Measurements from ENCODE around the gene INPP5B. TPM values are rescaled to one million over a fixed set of nuclear protein-coding genes. Genes with fewer than 3 reads are reported as not detected.
"Not testable (repeated sequence)": the region's sequence is repeated elsewhere in the genome, so short reads cannot be mapped to it uniquely, and the experiment has no call there.

The INPP5B gene
- total RNA-seq, 1 experiment from 2014 or later = 18.8 TPM

DNA sequence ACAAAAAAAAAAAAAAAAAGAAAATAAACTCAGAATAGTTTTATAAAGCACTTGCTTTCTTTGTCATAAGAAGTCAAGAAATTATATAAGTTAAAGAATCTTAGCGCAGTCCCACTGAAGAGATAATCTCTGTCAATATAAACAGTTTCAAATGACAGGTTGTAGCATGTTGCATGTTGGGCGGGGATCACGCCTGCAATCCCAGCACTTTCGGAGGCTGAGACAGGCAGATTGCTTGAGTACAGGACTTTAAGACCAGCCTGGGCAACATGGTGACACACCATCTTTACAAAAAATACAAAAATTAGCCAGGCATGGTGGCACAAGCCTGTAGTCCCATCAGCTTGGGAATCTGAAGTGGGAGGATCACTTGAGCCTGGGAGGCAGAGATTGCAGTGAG, 18.4 kb upstream of the INPP5B start:
- POLR2A ChIA-PET = no interaction called here
- H3K4me1 ChIP-seq = no peaks in the 10 kb centered on the region

DNA sequence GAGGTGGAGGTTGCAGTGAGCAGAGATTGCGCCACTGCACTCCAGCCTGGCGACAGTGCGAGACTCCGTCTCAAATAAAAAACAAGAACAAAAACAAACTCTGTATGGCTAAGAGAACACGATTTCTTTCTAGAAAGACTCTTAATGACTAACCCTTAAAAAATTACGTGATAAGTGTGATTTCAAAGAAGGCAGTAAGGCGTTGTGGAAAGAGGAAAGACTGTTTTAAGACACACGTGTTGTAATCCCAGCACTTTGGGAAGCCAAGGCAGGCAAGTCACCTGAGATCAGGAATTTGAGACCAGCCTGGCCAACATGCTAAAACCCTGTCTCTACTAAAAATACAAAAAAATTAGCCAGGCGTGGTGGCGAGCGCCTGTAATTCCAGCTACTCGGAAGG, 17.3 kb upstream of the INPP5B start:
- H3K36me3 Mint-ChIP-seq (ENCODE audit: insufficient read depth, unreplicated experiment) = peaks cover 68% of the 10 kb centered on the region
- DNase-seq; H3K36me3 ChIP-seq (ENCODE audit: control insufficient read depth, insufficient read depth, low read length); H3K9me3 Mint-ChIP-seq (ENCODE audit: unreplicated experiment); H3K9me3 ChIP-seq; H3K4me1 ChIP-seq; H3K4me3 ChIP-seq (ENCODE audit: low read depth, low read length); H3K4me3 Mint-ChIP-seq (ENCODE audit: unreplicated experiment); H3K27ac Mint-ChIP-seq (ENCODE audit: unreplicated experiment); H3K27me3 ChIP-seq (replicated peaks; ENCODE audit: control insufficient read depth, insufficient read depth, low read length); intact Hi-C loops (cut with micrococcal nuclease; ENCODE audit: unreplicated experiment); H3K27me3 Mint-ChIP-seq (ENCODE audit: insufficient read depth, unreplicated experiment); CTCF ChIA-PET; BruUV-seq (replicated peaks); H3K4me1 Mint-ChIP-seq (ENCODE audit: low read depth, unreplicated experiment); POLR2A ChIA-PET: not testable (repeated sequence)

More for the DNA sequence above, 18.4 kb upstream of the INPP5B start:
- Mint-ChIP-seq H3K27me3 (ENCODE audit: insufficient read depth, unreplicated experiment) (no peaks in the 10 kb centered on the region), H3K36me3 (ENCODE audit: insufficient read depth, unreplicated experiment) (peaks cover 67% of the 10 kb centered on the region), H3K27ac (ENCODE audit: unreplicated experiment) (no peak overlapping the region), H3K9me3 (ENCODE audit: unreplicated experiment) (no peaks in the 10 kb centered on the region), H3K4me3 (ENCODE audit: unreplicated experiment) (no peak overlapping the region), H3K4me1 (ENCODE audit: low read depth, unreplicated experiment) (no peaks in the 10 kb centered on the region)
- intact Hi-C loops (cut with micrococcal nuclease; ENCODE audit: unreplicated experiment) = no loop called here
- no TSS peak for BruUV-seq (replicated peaks)
- no peak for DNase-seq
- Histone ChIP-seq H3K4me3 (ENCODE audit: low read depth, low read length) (no peak overlapping the region), H3K27me3 (replicated peaks; ENCODE audit: control insufficient read depth, insufficient read depth, low read length) (no peaks in the 10 kb centered on the region), H3K9me3 (no peaks in the 10 kb centered on the region), H3K36me3 (ENCODE audit: control insufficient read depth, insufficient read depth, low read length) (no peaks in the 10 kb centered on the region)
- CTCF ChIA-PET = no interaction called here
- TF ChIP-seq, protein P1, sequence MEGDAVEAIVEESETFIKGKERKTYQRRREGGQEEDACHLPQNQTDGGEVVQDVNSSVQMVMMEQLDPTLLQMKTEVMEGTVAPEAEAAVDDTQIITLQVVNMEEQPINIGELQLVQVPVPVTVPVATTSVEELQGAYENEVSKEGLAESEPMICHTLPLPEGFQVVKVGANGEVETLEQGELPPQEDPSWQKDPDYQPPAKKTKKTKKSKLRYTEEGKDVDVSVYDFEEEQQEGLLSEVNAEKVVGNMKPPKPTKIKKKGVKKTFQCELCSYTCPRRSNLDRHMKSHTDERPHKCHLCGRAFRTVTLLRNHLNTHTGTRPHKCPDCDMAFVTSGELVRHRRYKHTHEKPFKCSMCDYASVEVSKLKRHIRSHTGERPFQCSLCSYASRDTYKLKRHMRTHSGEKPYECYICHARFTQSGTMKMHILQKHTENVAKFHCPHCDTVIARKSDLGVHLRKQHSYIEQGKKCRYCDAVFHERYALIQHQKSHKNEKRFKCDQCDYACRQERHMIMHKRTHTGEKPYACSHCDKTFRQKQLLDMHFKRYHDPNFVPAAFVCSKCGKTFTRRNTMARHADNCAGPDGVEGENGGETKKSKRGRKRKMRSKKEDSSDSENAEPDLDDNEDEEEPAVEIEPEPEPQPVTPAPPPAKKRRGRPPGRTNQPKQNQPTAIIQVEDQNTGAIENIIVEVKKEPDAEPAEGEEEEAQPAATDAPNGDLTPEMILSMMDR (IDR thresholded peaks at IDR 0.05; ENCODE audit: insufficient read depth in 1 of 2, low read depth in 1 of 2, low read length in 1 of 2, severe bottlenecking in 1 of 2, unreplicated experiment in 1 of 2) = no peak

DNA sequence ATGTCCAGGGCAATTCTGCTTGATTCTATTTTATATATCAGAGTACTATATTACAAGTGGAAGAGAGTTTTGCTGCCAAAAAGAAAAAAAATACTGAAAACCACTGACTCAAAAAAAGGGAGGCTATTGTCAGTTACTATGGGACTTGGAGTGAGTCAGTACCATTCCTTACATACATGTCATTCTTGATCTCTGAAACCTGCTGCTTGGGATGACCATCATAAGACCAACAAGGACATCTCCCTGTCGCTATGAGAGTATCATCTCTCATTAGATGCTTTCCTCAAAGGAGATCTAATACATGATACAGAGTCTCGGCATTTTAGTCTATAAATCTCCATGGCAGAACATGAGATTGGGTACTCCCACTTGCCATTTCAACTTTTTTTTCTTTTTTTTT, 11.8 kb upstream of the INPP5B start:
- POLR2A ChIA-PET = no interaction called here
- H3K9me3 Mint-ChIP-seq (ENCODE audit: unreplicated experiment) = no peaks in the 10 kb centered on the region
- H3K27me3 Mint-ChIP-seq (ENCODE audit: insufficient read depth, unreplicated experiment) = no peaks in the 10 kb centered on the region
- BruUV-seq (replicated peaks) = no TSS peak
- no peaks in the 10 kb centered on the region for H3K4me1 ChIP-seq
- no peaks in the 10 kb centered on the region for H3K36me3 ChIP-seq (ENCODE audit: control insufficient read depth, insufficient read depth, low read length)
- no peak overlapping the region for H3K4me3 ChIP-seq (ENCODE audit: low read depth, low read length)
- no peak overlapping the region for H3K4me3 Mint-ChIP-seq (ENCODE audit: unreplicated experiment)
- intact Hi-C loops (cut with micrococcal nuclease; ENCODE audit: unreplicated experiment) = no loop called here
- H3K4me1 Mint-ChIP-seq (ENCODE audit: low read depth, unreplicated experiment) = no peaks in the 10 kb centered on the region
- TF ChIP-seq, protein P1 (IDR thresholded peaks at IDR 0.05; ENCODE audit: insufficient read depth in 1 of 2, low read depth in 1 of 2, low read length in 1 of 2, severe bottlenecking in 1 of 2, unreplicated experiment in 1 of 2) = no peak
- no peak for DNase-seq
- H3K27me3 ChIP-seq (replicated peaks; ENCODE audit: control insufficient read depth, insufficient read depth, low read length) = no peaks in the 10 kb centered on the region
- peaks cover 42% of the 10 kb centered on the region for H3K36me3 Mint-ChIP-seq (ENCODE audit: insufficient read depth, unreplicated experiment)
- CTCF ChIA-PET = no interaction called here
- no peak overlapping the region for H3K27ac Mint-ChIP-seq (ENCODE audit: unreplicated experiment)
- no peaks in the 10 kb centered on the region for H3K9me3 ChIP-seq

DNA sequence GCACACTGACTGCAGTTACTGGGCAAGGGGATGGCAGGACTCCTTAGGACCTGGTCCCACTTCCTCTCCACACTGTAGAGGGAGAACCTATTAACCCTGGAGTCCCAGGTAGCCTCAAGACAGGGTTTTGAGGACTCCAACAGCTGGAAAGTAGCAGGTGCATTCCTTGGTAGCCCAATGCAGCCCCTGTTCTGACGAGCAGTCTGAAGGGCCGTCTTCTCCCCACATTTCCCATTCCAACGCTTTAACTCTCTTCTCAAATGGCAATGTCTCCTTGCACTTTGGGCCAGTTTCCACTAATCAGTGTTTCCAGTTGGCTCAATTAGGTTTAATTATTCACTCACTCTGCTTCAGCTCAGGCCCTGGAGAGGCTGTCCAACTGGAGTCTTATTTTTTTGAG, 8.8 kb upstream of the INPP5B start:
- peaks cover 20% of the 10 kb centered on the region for H3K36me3 Mint-ChIP-seq (ENCODE audit: insufficient read depth, unreplicated experiment)
- no peak overlapping the region for H3K4me3 Mint-ChIP-seq (ENCODE audit: unreplicated experiment)
- H3K9me3 Mint-ChIP-seq (ENCODE audit: unreplicated experiment) = no peaks in the 10 kb centered on the region
- no peaks in the 10 kb centered on the region for H3K4me1 Mint-ChIP-seq (ENCODE audit: low read depth, unreplicated experiment)
- Histone ChIP-seq H3K4me3 (ENCODE audit: low read depth, low read length) (no peak overlapping the region), H3K27me3 (replicated peaks; ENCODE audit: control insufficient read depth, insufficient read depth, low read length) (no peaks in the 10 kb centered on the region), H3K4me1 (no peaks in the 10 kb centered on the region), H3K9me3 (no peaks in the 10 kb centered on the region), H3K36me3 (ENCODE audit: control insufficient read depth, insufficient read depth, low read length) (no peaks in the 10 kb centered on the region)
- H3K27me3 Mint-ChIP-seq (ENCODE audit: insufficient read depth, unreplicated experiment) = no peaks in the 10 kb centered on the region
- no peak for DNase-seq
- TF ChIP-seq, protein P1 (IDR thresholded peaks at IDR 0.05; ENCODE audit: insufficient read depth in 1 of 2, low read depth in 1 of 2, low read length in 1 of 2, severe bottlenecking in 1 of 2, unreplicated experiment in 1 of 2) = no peak
- no TSS peak for BruUV-seq (replicated peaks)
- intact Hi-C loops (cut with micrococcal nuclease; ENCODE audit: unreplicated experiment) = no loop called here
- no peak overlapping the region for H3K27ac Mint-ChIP-seq (ENCODE audit: unreplicated experiment)
- POLR2A ChIA-PET = no interaction called here
- CTCF ChIA-PET = interaction anchor here (0.6 kb wide), 1 partner anchor 1656 kb away, joined by 3 read pairs; no protein-coding TSS in a partner anchor
